Measurements from ENCODE around the gene ARHGAP45.

Gene ARHGAP45

GRCh38 chr19:1070931-1071791 is 4.2 kb downstream of the ARHGAP45 start:
- DNase-seq (ENCODE audit: low spot score), result peak; percentile 22

GRCh38 chr19:1072371-1073015 is 5.5 kb downstream of the ARHGAP45 start:
- DNase-seq (ENCODE audit: low spot score), result no peak

GRCh38 chr19:1073063-1073955 is 6.3 kb downstream of the ARHGAP45 start:
- no peak for DNase-seq (ENCODE audit: low spot score)

GRCh38 chr19:1073956-1074517 is 7.1 kb downstream of the ARHGAP45 start:
- DNase-seq (ENCODE audit: low spot score), result no peak

GRCh38 chr19:1074544-1075283 is 7.7 kb downstream of the ARHGAP45 start:
- DNase-seq (ENCODE audit: low spot score), result peak; percentile 26

GRCh38 chr19:1076046-1076386 is 9.0 kb downstream of the ARHGAP45 start:
- no peak for DNase-seq (ENCODE audit: low spot score)

- DNase-seq (ENCODE audit: low spot score), result peak; percentile 26
Measured at GRCh38 chr19:1076951-1077350, 10.0 kb downstream of the ARHGAP45 start.

- DNase-seq (ENCODE audit: low spot score), result no peak
Measured at GRCh38 chr19:1079566-1080111, 12.7 kb downstream of the ARHGAP45 start.

GRCh38 chr19:1080360-1081161 is 13.6 kb downstream of the ARHGAP45 start:
- DNase-seq (ENCODE audit: low spot score), result no peak

- DNase-seq (ENCODE audit: low spot score), result no peak
Measured at GRCh38 chr19:1081301-1082164, 14.6 kb downstream of the ARHGAP45 start.

- peak; percentile 28 for DNase-seq (ENCODE audit: low spot score)
Measured at GRCh38 chr19:1082165-1082927, 15.4 kb downstream of the ARHGAP45 start.

GRCh38 chr19:1082928-1083816 is 16.2 kb downstream of the ARHGAP45 start:
- no peak for DNase-seq (ENCODE audit: low spot score)

GRCh38 chr19:1084024-1084868 is 17.3 kb downstream of the ARHGAP45 start:
- DNase-seq (ENCODE audit: low spot score), result no peak

GRCh38 chr19:1085053-1085658 is 18.2 kb downstream of the ARHGAP45 start:
- DNase-seq (ENCODE audit: low spot score), result no peak

GRCh38 chr19:1085676-1086442 is 18.9 kb downstream of the ARHGAP45 start:
- DNase-seq (ENCODE audit: low spot score), result no peak

Data from cerebellar cortex (tissue), 1 donor.